Stimulated activated naive CD8-positive, alpha-beta T cell treated with anti-CD3 and anti-CD28 coated beads, Interleukin-15, Interleukin-2, amounts not matched to agents 100 U/mL and 50 U/mL, for 24 hours (primary cell): Measurements from ENCODE around the gene KCNIP4.

Experiments
- ATAC-seq: fragments of 150-1000 bp; cut with Tn5 transposase; one replicate; pipeline ENCODE4 v1.10.0; 2021
- DNase-seq: peaks from one replicate; pipeline ENCODE4 v3.0.0; 2021

KCNIP4 gene

DNA sequence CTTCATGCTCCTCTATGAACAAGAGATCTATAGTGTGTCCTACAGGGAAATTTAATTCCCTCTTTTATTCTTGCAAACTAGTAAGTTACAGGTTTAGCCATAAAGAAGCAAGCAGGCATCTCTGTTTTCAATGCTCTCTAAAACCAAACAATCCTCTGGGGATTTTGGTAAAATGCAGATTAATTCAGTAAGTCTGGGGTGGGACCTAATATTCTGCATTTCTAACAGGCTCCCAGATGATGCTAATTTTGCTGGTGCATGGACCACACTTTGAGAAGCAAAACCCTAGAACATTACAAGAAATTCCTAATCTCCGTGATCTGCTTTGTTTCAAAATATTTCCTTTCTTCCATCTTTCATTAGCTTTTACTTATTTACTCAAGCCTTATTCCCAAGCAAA is 903.5 kb downstream of the KCNIP4 start:
- ATAC-seq (no peak), DNase-seq (no peak)

DNA sequence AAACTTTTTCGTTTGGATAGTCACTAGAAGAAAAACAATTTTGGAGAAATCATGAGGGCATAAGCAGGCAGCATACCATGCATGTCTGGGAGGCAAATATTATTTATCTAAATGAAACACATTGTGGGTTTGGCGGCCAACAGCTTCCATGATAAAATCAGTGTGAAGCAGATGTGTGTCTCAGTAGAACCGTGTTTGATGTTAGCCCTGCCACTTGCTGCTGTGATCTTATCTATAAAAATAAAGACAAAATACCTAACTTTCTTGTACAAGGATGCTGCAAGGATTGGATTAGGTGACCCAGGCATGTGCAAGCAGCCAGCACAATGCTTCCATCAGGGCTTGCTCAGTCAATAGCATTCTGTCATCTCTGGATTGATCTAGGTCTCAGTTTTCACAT is 906.9 kb downstream of the KCNIP4 start:
- DNase-seq (no peak), ATAC-seq (no peak)

DNA sequence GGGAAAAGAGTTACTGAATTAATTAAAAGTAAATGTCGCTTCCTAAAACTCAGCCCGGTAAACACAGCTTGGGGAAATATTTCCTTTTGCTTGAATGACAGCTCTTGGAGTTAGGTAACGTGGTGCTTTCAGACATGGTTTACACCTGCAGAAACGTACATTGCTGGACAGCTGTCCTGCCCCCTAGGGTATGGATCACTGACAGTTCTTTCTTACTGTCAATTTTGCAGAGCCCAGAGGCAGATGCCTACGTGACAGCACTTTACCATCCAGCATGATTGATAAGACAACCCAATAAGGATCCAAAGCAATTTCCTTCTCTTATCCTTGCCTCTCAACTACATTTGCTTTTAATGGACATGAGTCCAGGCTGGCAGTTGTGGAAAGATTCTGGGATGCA is 913.8 kb downstream of the KCNIP4 start:
- ATAC-seq (no peak), DNase-seq (no peak)

DNA sequence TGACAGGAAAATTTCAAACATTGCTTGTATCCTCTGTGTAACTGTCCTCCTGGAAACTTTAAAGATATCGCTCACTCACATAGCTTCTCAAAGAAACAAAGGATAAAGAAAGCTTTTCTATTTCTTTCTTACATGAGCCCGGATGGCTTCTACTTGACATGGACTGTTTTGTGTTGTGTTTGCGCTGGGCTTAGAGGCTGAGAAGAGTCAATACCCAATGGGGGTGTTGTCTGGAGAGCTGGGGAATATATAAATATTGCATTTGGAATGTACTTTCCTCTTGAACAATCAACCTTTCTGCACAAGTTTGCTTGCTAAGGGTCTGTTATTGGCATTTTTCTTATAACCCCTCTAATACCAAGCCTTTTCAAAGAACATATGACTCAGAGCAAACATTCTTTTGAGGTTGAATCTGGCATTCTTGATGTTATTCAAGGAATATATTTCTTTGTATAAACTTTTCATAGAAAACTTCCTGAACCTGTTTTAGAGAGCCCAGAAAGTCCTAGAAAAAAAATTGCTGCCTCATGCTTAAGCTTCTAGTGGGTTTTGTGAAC is 916.4 kb downstream of the KCNIP4 start:
- ATAC-seq (no peak), DNase-seq (no peak)

DNA sequence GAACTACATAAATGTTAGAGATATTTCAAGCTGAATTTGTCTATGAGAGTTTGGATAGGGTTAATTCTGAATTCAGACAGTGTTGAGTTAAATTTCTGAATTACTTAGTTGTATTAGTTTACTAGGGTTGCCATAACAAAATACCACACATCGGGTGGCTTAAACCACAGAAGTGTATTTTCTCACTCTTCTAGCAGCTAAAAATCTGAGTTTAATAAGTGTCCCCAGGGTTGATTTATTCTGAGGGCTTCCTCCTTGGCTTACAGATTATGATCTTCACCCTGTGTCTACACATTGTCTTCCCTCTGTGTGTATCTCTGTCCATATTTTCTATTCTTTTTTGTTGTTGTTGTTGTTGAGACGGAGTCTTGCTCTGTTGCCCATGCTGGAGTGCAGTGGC is 929.8 kb downstream of the KCNIP4 start:
- DNase-seq, result no peak
- no peak for ATAC-seq

DNA sequence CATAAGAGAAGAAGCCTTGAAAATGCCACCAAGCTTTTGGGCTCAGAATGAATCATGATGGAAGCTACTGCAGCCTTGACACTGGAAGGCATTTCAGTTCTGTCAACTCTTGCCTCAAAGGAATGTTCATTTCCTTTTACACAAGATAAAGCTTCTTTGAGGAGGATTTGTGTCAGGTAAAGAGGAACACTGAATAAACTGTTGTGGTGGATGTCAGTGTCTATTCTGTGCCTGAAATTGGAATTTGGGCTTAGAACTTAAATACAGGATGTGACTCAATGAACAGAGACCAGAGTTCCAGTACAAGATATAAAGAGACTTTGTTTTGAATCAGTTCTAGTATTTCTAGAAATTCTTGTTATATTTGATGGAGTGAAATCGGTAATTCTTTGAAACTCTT is 935.1 kb downstream of the KCNIP4 start:
- no peak for ATAC-seq
- DNase-seq, result no peak

DNA sequence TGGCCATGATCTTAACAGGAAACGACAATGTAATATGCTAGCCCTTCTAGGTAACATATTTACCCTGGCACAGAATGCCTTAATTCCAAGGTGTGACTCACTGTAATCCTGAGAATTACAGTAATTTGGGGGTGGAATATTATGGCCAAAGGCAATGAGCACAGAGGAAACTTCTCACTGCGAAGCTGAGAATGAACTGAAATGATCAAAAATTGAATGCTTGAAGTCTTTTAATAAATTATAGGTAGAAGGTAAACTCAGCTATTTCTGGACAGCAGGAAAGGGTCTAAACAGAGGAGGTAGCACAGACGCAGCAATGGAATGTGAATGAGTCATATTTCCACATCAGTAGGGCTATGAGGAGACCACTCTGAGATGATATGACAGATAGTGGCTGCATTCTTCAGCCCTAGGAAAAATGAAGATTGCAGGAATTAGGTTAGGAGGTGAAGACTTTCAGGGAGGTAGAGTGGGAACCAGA is 935.7 kb downstream of the KCNIP4 start:
- ATAC-seq (no peak), DNase-seq (no peak)

DNA sequence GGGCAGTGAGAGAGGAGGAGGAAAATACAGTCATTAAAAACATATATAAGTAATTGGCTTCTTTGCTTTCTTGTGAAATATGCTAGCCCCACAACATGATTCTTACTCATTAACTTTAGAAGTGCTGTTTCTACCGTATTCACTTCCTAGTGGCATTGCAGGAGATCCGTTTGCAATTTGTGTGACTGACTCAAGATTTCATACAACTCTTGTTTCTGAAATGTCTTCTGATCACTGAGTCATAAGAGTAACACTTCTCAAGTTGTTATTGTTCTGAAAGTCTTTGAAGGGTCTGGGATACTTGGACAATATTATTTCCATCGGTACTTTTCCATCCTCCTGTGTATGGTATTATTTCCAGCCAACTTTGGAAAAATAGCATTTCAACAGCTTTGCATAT is 937.5 kb downstream of the KCNIP4 start:
- DNase-seq, result no peak
- no peak for ATAC-seq

DNA sequence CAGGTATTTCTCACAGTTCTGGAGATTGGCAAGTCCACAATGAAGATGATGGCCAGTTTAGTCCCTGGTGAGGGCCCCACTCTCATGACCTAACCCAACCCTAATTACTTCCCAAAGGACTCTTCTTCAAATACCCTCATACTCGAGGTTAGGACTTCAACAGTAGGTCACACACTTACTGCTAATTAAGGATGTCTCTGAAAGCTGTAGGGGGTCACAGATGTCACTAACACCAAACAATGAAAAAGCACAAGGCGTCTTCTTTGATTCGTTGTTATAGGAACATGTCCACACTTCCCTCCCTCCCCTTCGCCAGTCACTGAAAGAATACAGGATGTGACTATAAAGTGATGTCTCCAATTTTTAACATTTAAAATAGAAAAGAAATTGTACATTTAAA is 938.6 kb downstream of the KCNIP4 start:
- no peak for DNase-seq
- no peak for ATAC-seq

DNA sequence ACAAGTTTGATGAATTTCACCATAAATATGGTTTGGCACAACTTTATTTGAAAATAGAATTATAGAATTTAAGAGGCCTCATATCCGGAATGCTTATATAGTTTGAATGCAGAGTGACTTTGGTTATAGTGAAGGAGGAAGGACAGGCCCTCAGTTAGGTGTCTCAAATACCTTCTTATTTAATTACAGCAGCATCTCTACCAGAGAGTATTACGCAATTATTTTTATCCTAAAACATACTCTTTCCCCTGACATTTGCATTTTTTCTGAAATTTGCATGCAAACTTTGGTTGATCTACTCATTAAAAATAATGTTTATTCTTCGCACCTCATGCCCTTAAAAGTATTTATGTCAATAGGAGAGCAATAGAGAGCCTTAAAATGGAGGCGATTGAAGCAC is 942.9 kb downstream of the KCNIP4 start:
- no peak for DNase-seq
- no peak for ATAC-seq

DNA sequence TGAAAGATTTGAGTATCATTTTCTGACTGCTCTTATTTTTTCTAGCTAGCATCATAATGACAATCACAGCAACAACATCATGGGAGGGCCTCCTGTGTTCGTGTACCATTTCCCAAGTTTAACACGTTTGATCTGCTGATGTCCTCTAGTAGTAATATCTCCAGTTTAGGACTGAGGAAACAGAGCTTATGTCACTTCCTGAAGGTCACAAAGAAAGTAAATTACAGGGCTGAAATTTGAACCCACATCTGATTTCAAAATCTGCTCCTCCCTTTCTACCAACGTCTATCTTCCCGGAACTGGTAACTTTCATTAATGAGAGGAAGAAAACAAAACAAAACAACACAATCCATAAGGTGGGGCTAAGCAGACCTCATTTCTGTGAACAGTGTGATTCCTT is 945.6 kb downstream of the KCNIP4 start:
- ATAC-seq (no peak), DNase-seq (no peak)

DNA sequence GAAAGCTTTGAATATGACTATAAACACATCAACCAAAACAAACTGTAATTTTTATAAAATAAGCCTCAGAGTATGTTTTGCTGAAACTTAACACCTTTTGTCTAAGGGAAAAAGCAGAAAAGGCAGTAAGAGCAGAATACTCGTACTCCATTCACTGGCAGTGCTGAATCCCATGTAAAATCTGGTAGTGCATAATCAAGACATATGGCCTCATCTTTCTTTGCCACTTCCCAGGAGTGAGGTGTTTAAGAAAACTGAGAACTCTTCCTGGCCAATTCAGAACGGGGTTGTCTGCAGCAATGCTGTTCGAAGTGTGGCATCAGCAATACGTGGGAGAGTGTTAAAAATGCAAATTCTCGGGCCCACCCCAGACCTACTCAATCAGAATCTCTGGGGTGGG is 946.3 kb downstream of the KCNIP4 start:
- no peak for ATAC-seq
- no peak for DNase-seq

DNA sequence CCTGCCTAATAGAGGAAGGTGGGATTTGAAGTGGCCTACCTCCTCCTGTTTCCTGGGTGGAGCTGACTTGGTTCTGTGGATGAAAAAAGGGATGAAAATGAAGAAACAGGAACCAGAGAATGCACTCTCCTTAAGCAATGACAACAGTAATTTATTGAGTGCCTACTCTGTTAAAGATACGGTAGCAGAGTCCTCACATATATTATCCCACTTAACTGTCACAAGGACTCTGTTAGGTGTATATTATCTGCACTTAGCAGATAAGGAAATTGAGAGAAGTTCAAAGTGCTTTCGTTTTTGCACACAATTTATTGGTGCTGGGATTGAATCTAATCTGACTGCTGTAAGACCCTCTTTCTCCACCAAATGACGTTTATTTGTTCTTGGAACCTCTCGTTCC is 947.1 kb downstream of the KCNIP4 start:
- DNase-seq (no peak), ATAC-seq (no peak)

DNA sequence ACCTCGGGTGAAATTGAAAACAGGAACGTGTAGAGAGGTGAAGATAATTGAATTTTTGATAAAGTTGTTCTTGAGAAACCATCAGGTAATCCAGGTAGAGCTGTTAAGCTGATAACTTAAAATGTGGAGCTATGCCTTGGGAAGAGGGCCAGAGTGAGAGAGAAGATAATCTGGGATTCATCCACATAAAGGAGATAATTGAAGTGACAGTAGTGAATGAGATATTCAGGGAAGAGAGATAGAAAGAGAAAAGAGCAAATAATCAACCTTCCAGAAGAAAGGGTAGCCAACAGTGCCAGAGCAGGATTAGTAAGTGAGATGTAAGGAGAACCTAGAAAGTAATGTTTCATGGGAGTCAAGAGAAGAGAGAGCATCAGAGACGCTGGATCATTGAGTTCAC is 950.7 kb downstream of the KCNIP4 start:
- DNase-seq (no peak), ATAC-seq (no peak)

DNA sequence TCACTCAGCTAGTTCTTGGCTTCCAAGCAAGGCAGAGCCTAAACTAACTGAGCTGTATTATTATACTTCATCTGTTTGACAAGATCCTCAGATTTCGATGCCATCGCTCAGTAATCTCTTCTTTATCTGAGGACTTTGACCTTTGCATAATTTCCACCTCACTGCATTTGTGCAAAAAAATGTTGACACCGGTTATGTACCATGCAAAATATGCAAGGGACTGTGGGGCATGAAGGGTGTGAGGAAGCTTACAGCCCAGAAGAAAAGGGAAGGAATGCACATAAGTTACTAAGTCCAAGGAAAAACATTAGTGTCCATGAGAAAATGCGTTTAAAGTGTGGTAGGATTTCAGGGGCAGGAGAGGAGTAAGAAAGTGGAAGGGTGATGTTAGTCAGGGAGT is 953.0 kb downstream of the KCNIP4 start:
- ATAC-seq, result no peak

DNA sequence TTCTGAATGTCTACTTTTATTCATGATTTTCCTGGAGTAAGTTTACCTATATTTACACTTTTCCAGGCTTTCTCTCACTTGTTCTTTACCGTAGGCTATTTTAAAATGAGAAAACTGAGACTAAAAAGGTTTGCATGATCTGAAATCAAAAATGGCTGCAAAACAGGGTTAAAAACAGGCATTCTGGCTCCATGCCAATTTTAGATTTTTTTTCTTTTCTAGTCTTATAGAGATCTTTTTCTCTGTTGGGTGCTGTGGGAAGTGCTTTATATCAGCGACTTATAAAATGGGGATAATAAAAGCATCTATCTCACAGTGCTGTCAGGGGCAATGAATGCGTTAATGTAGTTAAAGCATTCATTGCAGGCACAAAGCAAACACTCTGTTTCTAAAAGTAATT is 953.6 kb downstream of the KCNIP4 start:
- ATAC-seq (no peak), DNase-seq (no peak)

More for the DNA sequence above, 953.0 kb downstream of the KCNIP4 start:
- no peak for DNase-seq

DNA sequence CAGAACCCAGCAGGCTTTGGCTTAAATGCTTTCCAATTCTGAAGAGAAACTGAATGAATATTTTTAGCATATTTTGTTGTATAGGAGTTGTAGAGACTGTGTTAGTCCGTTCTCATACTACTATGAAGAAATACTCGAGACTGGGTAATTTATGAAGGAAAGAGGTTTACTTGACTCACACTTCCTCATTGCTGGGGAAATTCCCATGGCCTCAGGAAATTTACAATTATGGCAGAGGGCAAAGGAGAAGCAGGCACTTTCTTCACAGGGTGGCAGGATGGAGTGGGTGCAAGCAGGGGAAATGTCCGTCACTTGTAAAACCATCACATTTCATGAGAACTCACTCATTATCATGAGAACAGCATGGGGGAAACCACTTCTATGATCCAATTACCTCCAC is 956.6 kb downstream of the KCNIP4 start:
- DNase-seq, result no peak
- ATAC-seq, result no peak

DNA sequence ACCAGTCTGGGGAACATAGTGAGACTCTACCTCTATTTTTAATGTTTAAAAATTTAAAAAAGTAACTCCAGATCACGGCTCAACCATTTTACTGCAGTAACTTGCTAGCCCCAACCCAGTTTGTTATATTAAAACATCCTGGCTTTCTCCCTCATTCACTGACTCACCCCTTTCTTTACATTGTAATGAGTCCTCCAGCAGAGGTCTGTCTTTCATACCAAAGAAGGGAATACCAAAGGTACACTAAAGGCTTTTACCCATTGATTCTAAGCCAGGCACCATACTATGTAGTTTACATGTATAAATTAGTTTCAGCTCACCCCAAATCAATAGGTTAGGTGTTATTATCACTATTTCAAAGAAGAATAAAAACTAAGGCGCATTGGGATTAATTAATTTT is 961.4 kb downstream of the KCNIP4 start:
- no peak for ATAC-seq
- DNase-seq, result no peak

DNA sequence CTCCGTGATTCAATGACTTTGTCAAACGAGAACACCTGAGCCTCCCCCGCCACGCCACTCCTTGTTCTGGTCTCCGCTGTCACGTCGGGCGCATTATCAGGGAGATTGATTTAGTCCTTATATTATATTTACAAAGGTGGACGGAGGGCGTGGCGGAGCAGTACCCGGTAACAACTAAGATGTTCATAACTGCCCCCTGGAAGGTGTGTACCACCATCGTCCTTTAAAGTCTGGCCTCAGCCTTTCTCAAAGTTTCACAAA is 964.1 kb downstream of the KCNIP4 start:
- no peak for ATAC-seq
- DNase-seq, result no peak

DNA sequence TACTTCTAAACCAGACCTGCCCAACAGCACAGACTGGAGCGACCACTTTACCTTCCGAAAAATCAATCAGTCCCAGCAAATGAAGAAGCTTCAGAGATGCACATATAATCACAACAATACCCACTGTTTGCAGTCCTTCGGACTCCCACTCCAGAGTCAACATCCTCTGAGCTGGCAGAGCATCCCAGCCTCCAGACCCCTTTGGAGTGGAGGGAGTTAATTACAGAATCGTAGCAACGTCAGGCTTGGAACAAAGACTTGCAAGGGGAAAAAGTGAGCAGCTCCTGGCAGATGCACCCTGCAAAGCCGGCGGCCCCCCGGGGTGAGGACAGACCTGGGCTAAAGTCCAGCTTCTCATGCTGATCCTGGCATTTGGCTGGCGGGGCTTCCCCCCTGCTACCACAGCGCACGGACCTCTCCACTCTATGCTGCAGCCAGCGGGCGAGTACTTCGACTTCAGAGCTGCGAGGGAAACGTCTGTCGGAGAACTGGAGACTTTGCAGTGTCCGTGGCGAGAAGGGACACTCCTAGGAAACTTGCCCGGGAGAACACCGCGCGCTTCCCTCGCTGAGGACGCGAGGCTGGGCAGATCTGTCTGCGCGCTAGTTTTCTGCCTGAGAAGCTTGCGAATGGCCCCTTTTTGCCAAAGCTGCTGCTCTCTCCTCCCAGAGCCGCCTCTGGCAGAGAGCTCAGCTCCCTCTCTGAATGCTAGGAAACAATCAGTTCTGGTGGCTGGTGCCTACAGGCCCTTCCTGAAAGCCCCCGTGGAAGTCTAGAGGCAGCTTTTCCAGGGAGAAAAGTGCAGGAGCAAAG is 964.6 kb downstream of the KCNIP4 start:
- ATAC-seq, result no peak

DNA sequence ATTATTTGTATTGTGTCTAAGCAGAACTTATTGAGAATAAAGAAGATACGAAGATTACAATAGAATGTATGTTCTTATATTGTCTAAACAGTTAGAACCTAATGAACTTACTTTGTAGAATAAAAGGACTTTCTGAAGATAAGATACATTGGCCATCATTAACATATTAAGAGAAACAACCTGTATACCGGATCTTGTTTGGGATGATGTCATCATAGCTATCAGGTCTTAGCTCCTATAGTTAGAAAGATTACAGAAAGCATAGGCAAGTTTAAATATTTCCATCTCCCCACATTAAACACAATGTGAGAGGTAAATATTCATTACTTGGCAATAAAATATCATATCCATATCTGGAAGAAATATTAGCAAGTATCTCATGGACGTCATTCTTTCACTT is 966.0 kb downstream of the KCNIP4 start:
- DNase-seq, result no peak
- ATAC-seq, result no peak

More for the DNA sequence above, 964.6 kb downstream of the KCNIP4 start:
- no peak for DNase-seq

DNA sequence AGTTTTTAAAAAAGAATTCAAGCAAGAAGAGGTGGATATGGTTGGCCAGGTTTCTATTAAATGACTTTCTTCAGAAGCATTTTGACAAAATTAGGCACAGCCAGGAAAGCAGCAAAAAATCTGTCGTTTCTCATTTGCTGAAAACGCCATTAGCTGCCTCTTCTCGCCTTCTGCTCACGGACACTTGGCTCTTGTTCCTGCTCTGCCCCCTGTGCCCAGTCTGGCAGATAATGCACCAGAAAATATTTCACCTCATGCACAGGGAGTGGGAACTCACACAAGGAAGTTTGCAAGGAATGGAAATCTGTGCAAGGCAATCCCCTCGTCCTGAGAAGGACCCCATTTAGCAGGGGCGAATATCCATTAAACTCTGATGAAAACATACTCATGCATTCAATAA is 988.3 kb downstream of the KCNIP4 start:
- ATAC-seq (no peak), DNase-seq (no peak)

DNA sequence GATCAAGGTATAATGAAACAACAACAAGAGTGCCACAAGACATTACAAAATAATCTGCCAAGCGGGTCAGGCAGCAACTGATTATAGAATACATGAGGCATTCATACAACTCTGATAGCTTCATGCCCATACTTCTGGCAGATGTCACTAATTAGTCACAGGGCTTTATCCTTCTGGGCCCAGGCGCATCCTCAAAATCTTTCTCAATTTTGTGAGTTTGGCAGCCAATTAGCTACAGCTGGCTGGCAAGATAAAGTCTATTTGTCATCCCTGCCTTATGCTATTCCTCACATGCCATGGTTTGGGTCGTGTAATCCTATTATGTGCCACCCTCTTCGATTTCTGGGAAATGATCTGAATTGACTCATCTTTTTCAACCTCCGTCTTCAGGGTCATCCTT is 994.0 kb downstream of the KCNIP4 start:
- DNase-seq (no peak), ATAC-seq (no peak)

DNA sequence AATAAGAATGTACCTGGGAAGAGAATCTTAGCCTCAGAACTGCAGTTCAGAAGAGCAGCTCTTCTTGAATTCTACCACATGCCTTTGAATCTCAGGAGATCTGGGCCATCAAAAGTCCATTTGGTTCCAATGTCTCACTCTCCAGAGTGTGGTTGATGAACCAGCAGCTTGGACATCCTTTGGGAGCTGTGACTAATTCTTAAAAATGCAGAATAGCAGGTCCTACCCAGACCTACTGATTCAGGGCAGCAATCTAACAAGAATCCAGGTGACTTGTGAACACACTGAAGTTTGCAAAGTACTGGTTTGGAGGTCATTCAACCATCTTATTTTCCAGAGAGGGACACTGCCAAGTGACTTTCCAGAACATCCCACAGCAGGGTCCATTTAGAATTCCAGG is 1003.6 kb downstream of the KCNIP4 start:
- no peak for DNase-seq
- ATAC-seq, result no peak

DNA sequence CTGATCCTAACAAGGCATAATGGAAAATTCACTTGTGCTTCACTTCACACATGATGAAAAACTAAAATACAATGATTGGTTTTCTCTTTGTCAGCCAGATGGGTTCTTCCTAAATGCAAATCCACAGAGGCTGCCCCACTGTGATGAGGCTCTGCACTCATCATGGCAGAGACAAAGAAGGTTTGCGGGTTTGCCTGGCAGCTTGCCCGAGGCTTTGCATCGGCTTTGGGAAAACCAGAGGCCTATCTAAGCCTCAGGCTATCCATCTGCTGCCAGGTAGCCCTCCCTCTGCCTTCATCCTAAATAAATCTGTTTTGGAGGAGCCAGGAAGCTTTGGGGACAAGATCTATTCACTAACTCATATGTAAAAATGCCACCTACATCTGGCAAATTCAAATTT is 1004.1 kb downstream of the KCNIP4 start:
- DNase-seq (no peak), ATAC-seq (no peak)
